Uterus (tissue), 2 donors: ENCODE data around the gene STIP1.

Experiments
- CTCF ChIP-seq, 4 experiments: fragments of 200-600 bp in 2 of 4; fragments of 450-650 bp in 2 of 4; sonication (generic) in 2 of 4; IDR thresholded peaks; one replicate each; pipeline ENCODE4 v1.5.1; 2016 to 2019; ENCODE audit warnings: antibody characterized with exemption in 4 of 4, mild to moderate bottlenecking in 2 of 4, moderate library complexity in 1 of 4
- POLR2A ChIP-seq, 2 donors: fragments of 450-650 bp; IDR thresholded peaks; one replicate each; pipeline ENCODE4 v1.6.1; 2016; ENCODE audit warnings: antibody characterized with exemption in 2 of 2, mild to moderate bottlenecking in 1 of 2, moderate library complexity in 1 of 2

GRCh38 chr11:64181506-64182411 lies 4.2 kb upstream of the STIP1 start:
- TF ChIP-seq POLR2A (IDR thresholded peaks at IDR 0.05) = peak; percentile 90 to 96
- peak in 1 of 4 experiments; percentile 33 for TF ChIP-seq CTCF (IDR thresholded peaks at IDR 0.05)
